ENCODE results near the gene GPX3.

- TF ChIP-seq POLR2AphosphoS5 (IDR thresholded peaks at IDR 0.05) = peak; percentile 88 to 91 (median 88)
- no peak for TF ChIP-seq CTCF (IDR thresholded peaks at IDR 0.05)
- TF ChIP-seq EP300 (IDR thresholded peaks at IDR 0.05; ENCODE audit: low read depth) = no peak
These were observed at the start of gene GPX3 for GRCh38 chr5:151020304-151021110.

Data from transverse colon (tissue), 4 donors.